IMR-90 (cell line): ENCODE results near the gene ZNFX1. TPM values are rescaled to one million over a fixed set of nuclear protein-coding genes. Genes with fewer than 3 reads are reported as not detected.

Experiments
- ATAC-seq: fragments of 200-7000 bp; cut with Tn5 transposase; 2 replicates; pipeline ENCODE4 v1.9.1; 2020; ENCODE audit warnings: low read depth, mild to moderate bottlenecking, moderate library complexity
- BruUV-seq: library from RNA; stranded (reverse); fragments of 400-500 nt; replicated peaks from 2 replicates; lab custom pipeline; 2021; lab: Mats Ljungman, UMichigan
- CTCF ChIA-PET: fragments of 300-600 bp; formaldehyde crosslinking; extraction: SDS; loops from one replicate; lab custom pipeline; 2021; ENCODE audit warnings: antibody characterized with exemption; lab: Yijun Ruan, JAX
- POLR2A ChIA-PET: fragments of 300-600 bp; sonication (Branson Sonifier 250); formaldehyde crosslinking; loops from one replicate; lab custom pipeline; 2022; ENCODE audit warnings: antibody characterized with exemption; ENCODE audit not compliant: unreplicated experiment; lab: Charles Lee
- DNase-seq: peaks from one replicate; pipeline ENCODE4 v3.0.0; 2013
- H2AFZ ChIP-seq: replicated peaks from 2 replicates; pipeline ENCODE3; 2013; ENCODE audit warnings: low read length, mild to moderate bottlenecking; ENCODE audit not compliant: poor library complexity
- H2AK5ac ChIP-seq: 2 replicates; pipeline ENCODE4 v1.6.1; 2013; ENCODE audit warnings: low read depth, low read length, inconsistent platforms
- H2AK9ac ChIP-seq: replicated peaks from 2 replicates; pipeline ENCODE3; 2013; ENCODE audit warnings: mild to moderate bottlenecking, low read depth, low read length, moderate library complexity; ENCODE audit not compliant: poor library complexity
- H2BK120ac ChIP-seq: 2 replicates; pipeline ENCODE4 v1.6.1; 2013; ENCODE audit warnings: low read depth, low read length, inconsistent platforms
- H2BK15ac ChIP-seq: 3 replicates; pipeline ENCODE4 v1.6.1; 2013; ENCODE audit warnings: low read depth, low read length, inconsistent platforms
- H2BK20ac ChIP-seq: 2 replicates; pipeline ENCODE4 v1.6.1; 2013; ENCODE audit warnings: low read depth, mild to moderate bottlenecking, inconsistent platforms, low read length, moderate library complexity
- H2BK5ac ChIP-seq: 2 replicates; pipeline ENCODE4 v1.6.1; 2013; ENCODE audit warnings: mild to moderate bottlenecking, low read depth, low read length, inconsistent platforms; ENCODE audit not compliant: poor library complexity, severe bottlenecking
- H3K14ac ChIP-seq: replicated peaks from 2 replicates; pipeline ENCODE4 v1.6.1; 2013; ENCODE audit warnings: low read depth, low read length, inconsistent platforms
- H3K18ac ChIP-seq: 2 replicates; pipeline ENCODE4 v1.6.1; 2013; ENCODE audit warnings: low read depth, low read length, control low read depth
- H3K23ac ChIP-seq: 2 replicates; pipeline ENCODE4 v1.6.1; 2013; ENCODE audit warnings: low read depth, low read length, inconsistent platforms
- H3K27ac ChIP-seq: 2 replicates; pipeline ENCODE4 v1.5.1; 2013; ENCODE audit warnings: mild to moderate bottlenecking, control low read depth, low read length; ENCODE audit not compliant: insufficient read depth
- H3K27me3 ChIP-seq: 2 replicates; pipeline ENCODE4 v1.6.1; 2013; ENCODE audit warnings: low read length; ENCODE audit not compliant: control insufficient read depth, insufficient read depth
- H3K36me3 ChIP-seq: 2 replicates; pipeline ENCODE4 v1.6.1; 2013; ENCODE audit warnings: low read length, mixed read lengths; ENCODE audit not compliant: control insufficient read depth, insufficient read depth
- H3K4ac ChIP-seq: 2 replicates; pipeline ENCODE4 v1.6.1; 2013; ENCODE audit warnings: low read depth, low read length, inconsistent platforms
- H3K4me1 ChIP-seq: 2 replicates; pipeline ENCODE4 v1.6.1; 2013; ENCODE audit warnings: low read length, mixed read lengths; ENCODE audit not compliant: control insufficient read depth, insufficient read depth
- H3K4me2 ChIP-seq: 2 replicates; pipeline ENCODE4 v1.6.1; 2013; ENCODE audit warnings: low read depth, mild to moderate bottlenecking, control low read depth, low read length, moderate library complexity
- H3K4me3 ChIP-seq: 2 replicates; pipeline ENCODE4 v1.5.1; 2013; ENCODE audit warnings: low read depth, mild to moderate bottlenecking, control low read depth, low read length, moderate library complexity; ENCODE audit not compliant: insufficient read depth
- H3K56ac ChIP-seq: 2 replicates; pipeline ENCODE4 v1.6.1; 2013; ENCODE audit warnings: low read length, inconsistent platforms; ENCODE audit not compliant: insufficient read depth; ENCODE audit errors: extremely low read depth
- H3K79me1 ChIP-seq, 2 experiments: 2 replicates each; pipeline ENCODE4 v1.6.1; 2013; ENCODE audit warnings: low read length in 2 of 2, inconsistent platforms in 1 of 2, low read depth in 1 of 2
- H3K9ac ChIP-seq: 2 replicates; pipeline ENCODE4 v1.6.1; 2013; ENCODE audit warnings: low read depth, low read length, control low read depth
- H3K9me1 ChIP-seq: 2 replicates; pipeline ENCODE4 v1.6.1; 2013; ENCODE audit warnings: low read length, inconsistent platforms; ENCODE audit not compliant: insufficient read depth
- H3K9me3 ChIP-seq: 2 replicates; pipeline ENCODE4 v1.6.1; 2013; ENCODE audit warnings: low read length; ENCODE audit not compliant: control insufficient read depth, insufficient read depth
- H4K20me1 ChIP-seq: 2 replicates; pipeline ENCODE4 v1.6.1; 2013; ENCODE audit warnings: low read length, inconsistent platforms; ENCODE audit not compliant: insufficient read depth
- H4K5ac ChIP-seq: 2 replicates; pipeline ENCODE4 v1.6.1; 2013; ENCODE audit warnings: mild to moderate bottlenecking, low read depth, low read length, control low read depth
- H4K8ac ChIP-seq, 2 experiments: 2 replicates each; pipeline ENCODE4 v1.6.1; 2013; ENCODE audit warnings: low read depth in 2 of 2, low read length in 2 of 2, control low read depth in 1 of 2, inconsistent platforms in 1 of 2
- H4K91ac ChIP-seq: 2 replicates; pipeline ENCODE4 v1.6.1; 2013; ENCODE audit warnings: low read depth, low read length, inconsistent platforms; ENCODE audit not compliant: insufficient read depth
- CHD1 ChIP-seq: IDR thresholded peaks from 2 replicates; pipeline ENCODE4 v1.6.1; 2012; ENCODE audit warnings: low read depth, low read length, improper control_type of control experiment
- CTCF ChIP-seq: conservative IDR thresholded peaks from 2 replicates; pipeline ENCODE4 v1.5.1; 2012; ENCODE audit warnings: mild to moderate bottlenecking, low read depth, low read length, improper control_type of control experiment
- FOS ChIP-seq: fragments of 150-350 bp; IDR thresholded peaks from 2 replicates; pipeline ENCODE4 v1.6.1; 2016; ENCODE audit warnings: low read depth, low read length
- MAZ ChIP-seq: IDR thresholded peaks from 2 replicates; pipeline ENCODE4 v1.6.1; 2012; ENCODE audit warnings: low read depth, mild to moderate bottlenecking, low read length, improper control_type of control experiment, moderate library complexity, borderline replicate concordance
- MXI1 ChIP-seq: IDR thresholded peaks from 2 replicates; pipeline ENCODE4 v1.6.1; 2012; ENCODE audit warnings: low read depth, mild to moderate bottlenecking, low read length, moderate library complexity, borderline replicate concordance
- POLR2A ChIP-seq: IDR thresholded peaks from 2 replicates; pipeline ENCODE4 v1.6.1; 2012; ENCODE audit warnings: mild to moderate bottlenecking, low read depth, low read length
- RAD21 ChIP-seq: IDR thresholded peaks from 2 replicates; pipeline ENCODE4 v1.6.1; 2012; ENCODE audit warnings: low read length, improper control_type of control experiment
- RCOR1 ChIP-seq: IDR thresholded peaks from 2 replicates; pipeline ENCODE4 v1.6.1; 2012; ENCODE audit warnings: mild to moderate bottlenecking, low read length, improper control_type of control experiment; ENCODE audit not compliant: insufficient replicate concordance
- SMC3 ChIP-seq: fragments of 150-350 bp; IDR thresholded peaks from 2 replicates; pipeline ENCODE4 v1.6.1; 2016; ENCODE audit warnings: low read depth, mild to moderate bottlenecking, antibody characterized with exemption, low read length, moderate library complexity
- WGBS, 2 experiments: methylation state at CpG; one replicate each; pipeline versions ENCODE4 v1.1.5 to v1.1.7; 2013; ENCODE audit warnings: missing lambda C conversion rate in 2 of 2; ENCODE audit not compliant: insufficient read length in 1 of 2; ENCODE audit errors: extremely low coverage in 2 of 2; 5-methylcytosine and 5-hydroxymethylcytosine counted together
- dilution Hi-C: fragments of 300-500 bp; cut with HindIII; formaldehyde crosslinking; loops from one replicate; pipeline ENCODE4 v1.14.3; 2018; ENCODE audit warnings: low sequenced_read_pairs; ENCODE audit not compliant: unreplicated experiment
- in situ Hi-C: fragments of 300-500 bp; cut with MboI; formaldehyde crosslinking; loops from 3 replicates; pipeline ENCODE4 v1.14.3; 2019; ENCODE audit warnings: low sequenced_read_pairs, inconsistent platforms, mixed read lengths
- intact Hi-C: fragments of 100-400 bp; cut with micrococcal nuclease; formaldehyde crosslinking; loops from 2 replicates; pipeline ENCODE4 v1.10.0; 2022
- polyA plus RNA-seq, 3 experiments: library from polyadenylated mRNA; depleted of rRNA; stranded (reverse); fragments of >200 nt; gene quantifications; 2 replicates each; pipeline ENCODE4 v1.2.3, GENCODE V29; 2012; ENCODE audit warnings: low replicate concordance in 1 of 3
- total RNA-seq: library from RNA; depleted of rRNA; stranded (reverse); fragments of >200 nt; gene quantifications from 2 replicates; pipeline ENCODE4 v1.2.3, GENCODE V29; 2012

ZNFX1 gene
- total and polyA plus RNA-seq, 2 of the 4 experiments (the other 2 are of a cell fraction), result 10.9 to 60.9 TPM

- Histone ChIP-seq H2AK9ac (no peak overlapping the region), H2BK5ac (no peak overlapping the region), H3K4me2 (no peak overlapping the region), H3K9me1 (peaks cover 10% of the 10 kb centered on the region), H2BK15ac (no peak overlapping the region), H4K20me1 (peaks cover 41% of the 10 kb centered on the region), H3K27me3 (no peaks in the 10 kb centered on the region), H2BK20ac (no peak overlapping the region), H3K9me3 (no peaks in the 10 kb centered on the region), H3K79me1 (peaks cover 12 to 29% of the 10 kb centered on the region in 2 experiments), H3K56ac (no peak overlapping the region), H3K9ac (no peak overlapping the region), H4K5ac (no peak overlapping the region), H3K23ac (no peak overlapping the region), H3K4ac (no peak overlapping the region), H2BK120ac (no peak overlapping the region), H3K36me3 (peaks cover 30% of the 10 kb centered on the region), H2AK5ac (no peak overlapping the region), H3K14ac (no peak overlapping the region), H3K4me3 (no peak overlapping the region), H3K18ac (no peak overlapping the region), H3K4me1 (0 out of 2 replicates have a peak, but pooled peaks cover 3% of the 10 kb centered on the region), H4K91ac (no peak overlapping the region), H3K27ac (no peak overlapping the region), H4K8ac (no peak overlapping the region), H2AFZ (no peak overlapping the region)
- ATAC-seq, result no peak
- intact Hi-C loops, result no loop called here
- in situ Hi-C loops, result no loop called here
- ChIA-PET CTCF (no interaction called here), POLR2A (no interaction called here)
- TF ChIP-seq MXI1 (no peak), MAZ (no peak), CHD1 (no peak), FOS (no peak), RAD21 (no peak), RCOR1 (no peak), CTCF (no peak), POLR2A (no peak), SMC3 (no peak)
- WGBS, 2 experiments, result no CpG with 5 or more reads among the region's 6 CpGs
- no peak for DNase-seq
- BruUV-seq, result no TSS peak
- dilution Hi-C loops, result no loop called here
These were observed 15.3 kb upstream of the ZNFX1 start for GRCh38 chr20:49293122-49293521.
